Neutrophil (primary cell): ENCODE measurements around the gene MACO1.
"Not testable (repeated sequence)": the region's sequence is repeated elsewhere in the genome, so short reads cannot be mapped to it uniquely, and the experiment has no call there.

Source experiments
- H3K27ac ChIP-seq: fragments of 200-600 bp; sonication (generic); 2 replicates; pipeline ENCODE4 v1.5.1; 2016; ENCODE audit warnings: mild to moderate bottlenecking, moderate library complexity
- H3K27me3 ChIP-seq: fragments of 200-600 bp; sonication (generic); 2 replicates; pipeline ENCODE4 v1.6.0; 2016; ENCODE audit warnings: mild to moderate bottlenecking
- H3K36me3 ChIP-seq: fragments of 200-600 bp; sonication (generic); 2 replicates; pipeline ENCODE4 v1.5.1; 2017
- H3K4me1 ChIP-seq, 2 experiments: fragments of 200-600 bp in 1 of 2; sonication (generic) in 1 of 2; 1 replicate in 1 of 2; 2 replicates in 1 of 2; pipeline versions ENCODE4 v1.5.1 to v1.6.1; 2013 to 2016; ENCODE audit warnings: low read depth in 1 of 2, low read length in 1 of 2, mild to moderate bottlenecking in 1 of 2, moderate library complexity in 1 of 2; ENCODE audit not compliant: control insufficient read depth in 1 of 2, insufficient read depth in 1 of 2
- H3K4me3 ChIP-seq, 2 experiments: fragments of 200-600 bp in 1 of 2; sonication (generic) in 1 of 2; 1 replicate in 1 of 2; 2 replicates in 1 of 2; pipeline ENCODE4 v1.5.1; 2013 to 2016; ENCODE audit warnings: low read depth in 1 of 2, low read length in 1 of 2, mild to moderate bottlenecking in 1 of 2, moderate library complexity in 1 of 2
- H3K9me3 ChIP-seq: fragments of 200-600 bp; sonication (generic); 2 replicates; pipeline ENCODE4 v1.5.1; 2016

Gene MACO1

DNA sequence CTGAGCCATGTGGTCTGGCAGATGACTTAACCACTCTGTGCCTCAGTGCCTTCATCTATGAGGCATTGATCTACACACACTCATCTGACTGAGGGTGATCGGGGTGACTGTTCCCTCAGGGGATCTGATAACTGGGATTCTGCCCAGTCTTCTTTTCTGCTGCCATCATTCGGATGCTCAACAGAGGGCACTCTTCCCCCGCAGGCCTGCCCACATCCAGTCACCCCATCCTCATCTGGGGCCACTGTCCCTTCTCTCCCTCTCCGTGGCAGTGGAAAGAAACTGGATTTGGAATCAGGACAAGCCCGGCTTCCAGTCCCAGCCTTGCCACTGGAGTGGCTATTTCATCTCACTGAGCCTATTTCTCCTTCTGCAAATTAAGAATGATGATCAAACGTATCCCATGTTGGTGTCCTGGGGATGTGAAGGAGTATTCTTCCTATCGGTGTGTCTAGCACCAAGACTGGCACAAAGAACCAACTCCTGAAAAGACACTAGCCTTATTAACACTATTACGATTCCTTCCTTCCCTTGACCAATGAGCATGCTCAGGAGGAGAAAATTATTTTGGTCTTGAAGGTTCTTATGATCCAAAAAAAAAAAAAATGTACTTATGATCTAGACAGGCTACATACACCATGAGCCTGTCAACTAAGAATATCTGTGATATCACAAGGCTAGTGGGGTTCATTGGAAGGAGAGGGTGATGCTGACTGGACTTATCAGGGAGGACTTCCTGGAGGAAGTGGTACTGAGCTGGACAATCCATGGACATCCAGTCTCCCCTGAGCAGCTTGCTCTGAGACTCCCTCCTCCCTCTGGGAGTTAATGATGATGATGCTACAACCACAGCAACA is 27.5 kb upstream of the MACO1 start:
- not testable (repeated sequence) for H3K4me1 ChIP-seq, H3K27ac ChIP-seq, H3K9me3 ChIP-seq, H3K27me3 ChIP-seq, H3K4me3 ChIP-seq, H3K36me3 ChIP-seq

DNA sequence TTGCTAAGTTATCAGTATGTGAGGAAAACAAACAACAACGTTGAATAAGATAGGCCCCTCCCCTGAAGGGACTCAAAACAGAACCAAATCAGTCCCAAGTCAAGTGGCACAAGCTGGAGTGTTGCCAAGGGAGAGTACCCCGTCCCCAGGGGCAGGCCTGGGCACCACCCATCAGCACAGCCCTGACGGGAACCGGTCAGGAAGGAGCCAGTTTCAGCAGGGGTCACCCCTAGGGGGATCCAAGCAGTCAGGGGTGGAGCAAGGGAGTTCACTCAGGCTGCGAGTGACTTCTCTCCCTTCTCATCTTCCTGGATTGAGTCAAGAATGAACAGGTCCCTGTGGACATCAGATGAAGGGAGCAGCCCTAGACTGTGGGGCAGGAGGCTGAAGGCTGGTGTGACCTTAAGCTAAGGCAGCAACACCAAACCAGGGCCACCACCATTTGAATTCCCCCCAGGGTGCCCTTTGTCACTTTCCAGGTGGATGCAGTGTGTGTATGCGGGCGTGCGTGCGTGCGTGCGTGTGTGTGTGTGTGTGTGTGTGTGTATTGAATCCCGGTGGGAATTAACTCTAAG is 24.9 kb upstream of the MACO1 start:
- not testable (repeated sequence) for H3K4me1 ChIP-seq, H3K27me3 ChIP-seq, H3K9me3 ChIP-seq, H3K27ac ChIP-seq, H3K4me3 ChIP-seq, H3K36me3 ChIP-seq

DNA sequence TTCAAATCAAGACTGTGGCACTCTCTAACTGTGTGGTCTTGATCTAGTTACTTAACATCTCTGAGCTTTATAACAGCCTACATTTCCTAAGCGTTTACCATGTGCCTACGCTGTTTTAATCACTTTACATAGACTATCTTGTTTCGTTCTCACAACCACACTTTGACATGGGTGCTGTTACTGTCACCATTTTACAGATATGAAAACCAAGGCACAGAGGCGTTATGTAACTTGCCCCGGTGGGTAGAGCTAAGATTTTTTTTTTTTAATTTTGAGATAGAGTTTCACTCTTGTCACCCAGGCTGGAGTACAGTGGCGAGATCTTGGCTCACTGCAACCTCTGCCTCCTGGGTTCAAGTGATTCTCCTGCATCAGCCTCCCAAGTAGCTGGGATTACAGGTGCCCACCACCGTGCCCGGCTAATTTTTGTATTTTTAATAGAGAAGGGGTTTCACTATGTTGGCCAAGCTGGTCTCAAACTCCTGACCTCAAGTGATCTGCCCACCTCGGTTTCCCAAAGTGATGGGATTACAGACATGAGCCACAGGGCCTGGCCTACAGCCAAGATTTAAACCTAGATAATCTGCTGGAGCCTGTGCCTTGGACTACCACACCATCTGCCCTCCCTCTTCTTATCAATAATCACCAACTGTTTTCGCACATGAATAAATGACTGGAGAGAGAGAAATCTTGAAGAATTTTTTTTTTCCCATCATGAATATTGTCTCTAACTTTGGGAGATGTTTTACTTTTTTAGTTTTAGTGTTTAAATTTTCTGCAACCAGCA is 20.9 kb upstream of the MACO1 start:
- H3K4me3 ChIP-seq, H3K27me3 ChIP-seq, H3K9me3 ChIP-seq, H3K27ac ChIP-seq, H3K4me1 ChIP-seq, H3K36me3 ChIP-seq: not testable (repeated sequence)

DNA sequence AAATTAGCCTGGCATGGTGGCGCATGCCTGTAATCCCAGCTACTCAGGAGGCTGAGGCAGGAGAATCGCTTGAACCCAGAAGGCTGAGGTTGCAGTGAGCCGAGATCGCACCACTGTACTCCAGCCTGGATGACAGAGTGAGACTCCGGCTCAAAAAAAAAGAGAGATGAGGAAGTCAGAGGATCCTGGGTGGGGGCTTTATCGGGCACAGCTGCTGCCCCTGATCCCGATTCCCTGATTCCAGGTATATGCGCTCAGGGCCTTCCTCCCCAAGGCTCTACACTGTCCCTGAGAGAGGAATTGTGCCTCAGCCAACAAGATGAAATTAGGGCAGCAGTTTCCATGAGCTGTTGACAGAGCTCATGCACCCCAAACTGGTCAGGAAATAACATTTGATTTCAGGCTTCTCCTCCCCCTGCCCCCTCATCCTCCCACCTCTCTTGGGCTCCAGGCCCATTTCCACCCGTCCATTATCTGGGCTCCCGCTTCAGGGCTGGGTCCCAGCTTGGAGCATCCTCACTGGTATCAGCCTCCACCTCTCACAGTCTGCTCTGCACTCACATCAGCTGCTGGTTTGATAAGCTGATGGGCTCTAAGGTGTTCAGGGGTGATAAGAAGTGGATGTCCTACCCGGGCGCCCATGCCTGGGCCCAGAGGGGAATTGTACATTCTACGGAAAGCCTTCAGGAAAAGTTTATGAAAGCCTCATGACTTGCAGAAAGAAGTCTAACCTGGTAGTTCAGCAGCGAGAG is 17.6 kb upstream of the MACO1 start:
- H3K27ac ChIP-seq, H3K4me1 ChIP-seq, H3K36me3 ChIP-seq, H3K27me3 ChIP-seq, H3K9me3 ChIP-seq, H3K4me3 ChIP-seq: not testable (repeated sequence)

DNA sequence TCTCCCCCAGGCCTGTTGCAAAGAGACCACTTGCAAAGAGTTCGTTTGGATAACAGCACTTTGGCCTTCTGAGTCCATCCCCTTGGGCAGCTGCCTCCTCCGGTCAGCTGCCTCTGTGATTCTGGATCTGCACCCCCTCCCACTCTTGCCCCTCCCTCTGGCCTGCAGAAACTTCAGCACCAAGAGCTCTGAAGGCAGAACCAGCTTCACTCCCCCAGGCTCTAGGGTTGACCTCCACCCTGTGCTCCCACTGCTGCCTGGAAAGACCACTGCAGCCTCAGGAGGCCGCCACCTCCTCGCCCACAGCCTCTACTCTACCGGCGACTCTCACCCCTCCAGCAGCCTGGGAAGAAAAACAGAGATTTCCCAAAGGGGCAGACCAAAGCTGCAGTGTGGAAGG is 16.5 kb upstream of the MACO1 start:
- H3K9me3 ChIP-seq, H3K36me3 ChIP-seq, H3K27me3 ChIP-seq, H3K27ac ChIP-seq, H3K4me3 ChIP-seq, H3K4me1 ChIP-seq: not testable (repeated sequence)

DNA sequence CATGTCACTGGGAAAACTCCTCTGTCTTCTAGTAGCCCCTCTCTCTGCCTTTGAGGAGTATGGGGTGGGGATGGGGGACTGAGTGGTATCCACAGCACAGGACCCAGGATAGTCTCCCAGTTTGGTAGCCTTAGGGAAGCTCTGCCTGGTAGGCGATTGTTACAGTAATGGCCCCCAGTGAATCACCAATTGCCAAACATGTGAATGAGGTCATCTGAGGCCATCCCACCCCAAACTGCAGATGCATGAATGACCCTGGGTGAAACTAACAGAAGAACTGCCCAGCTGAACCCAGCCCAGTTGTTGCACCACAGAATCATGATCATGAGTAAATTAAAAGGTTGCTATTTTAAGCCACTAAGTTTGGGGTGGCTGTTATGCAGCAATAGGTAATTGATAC is 16.1 kb upstream of the MACO1 start:
- not testable (repeated sequence) for H3K36me3 ChIP-seq, H3K4me3 ChIP-seq, H3K9me3 ChIP-seq, H3K27ac ChIP-seq, H3K27me3 ChIP-seq, H3K4me1 ChIP-seq

DNA sequence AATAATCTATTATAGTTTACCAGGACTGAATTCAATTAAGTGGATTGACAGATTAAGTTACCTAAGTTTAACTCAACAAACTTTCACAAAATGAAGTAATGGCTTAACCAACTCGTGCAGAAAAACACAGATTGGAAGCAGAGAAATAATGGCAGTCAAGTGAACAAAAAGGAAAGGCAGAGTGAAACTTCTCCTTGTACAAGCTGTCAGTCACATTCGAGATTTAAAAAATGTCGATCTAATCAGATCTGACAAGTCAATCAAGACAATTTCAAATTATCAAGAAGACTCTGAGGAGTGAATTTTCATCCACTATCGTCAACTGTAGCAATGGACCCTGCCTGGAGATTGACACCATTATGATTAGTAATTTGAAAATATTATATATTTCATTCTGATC is 13.4 kb upstream of the MACO1 start:
- not testable (repeated sequence) for H3K9me3 ChIP-seq, H3K36me3 ChIP-seq, H3K27ac ChIP-seq, H3K4me3 ChIP-seq, H3K27me3 ChIP-seq, H3K4me1 ChIP-seq

DNA sequence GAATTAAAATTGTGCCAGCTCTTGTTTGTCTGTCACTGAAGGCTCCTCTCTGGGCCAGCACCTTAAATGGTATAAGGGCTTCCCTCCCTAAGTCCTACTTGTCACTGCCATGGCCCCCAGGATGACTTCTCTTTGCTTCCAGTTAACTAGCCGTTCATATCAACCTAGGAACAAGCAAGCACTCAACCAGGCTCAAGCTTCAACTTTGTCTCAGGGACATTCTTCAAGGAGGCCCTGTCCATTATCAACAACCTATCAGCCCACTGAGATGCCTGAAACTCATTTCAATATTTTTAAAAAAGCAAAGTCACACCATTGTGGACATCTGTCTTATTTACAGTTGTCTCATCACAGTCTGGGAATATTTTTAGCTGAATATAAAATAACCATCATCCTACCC is 11.4 kb upstream of the MACO1 start:
- H3K27ac ChIP-seq, H3K9me3 ChIP-seq, H3K4me1 ChIP-seq, H3K36me3 ChIP-seq, H3K27me3 ChIP-seq, H3K4me3 ChIP-seq: not testable (repeated sequence)

DNA sequence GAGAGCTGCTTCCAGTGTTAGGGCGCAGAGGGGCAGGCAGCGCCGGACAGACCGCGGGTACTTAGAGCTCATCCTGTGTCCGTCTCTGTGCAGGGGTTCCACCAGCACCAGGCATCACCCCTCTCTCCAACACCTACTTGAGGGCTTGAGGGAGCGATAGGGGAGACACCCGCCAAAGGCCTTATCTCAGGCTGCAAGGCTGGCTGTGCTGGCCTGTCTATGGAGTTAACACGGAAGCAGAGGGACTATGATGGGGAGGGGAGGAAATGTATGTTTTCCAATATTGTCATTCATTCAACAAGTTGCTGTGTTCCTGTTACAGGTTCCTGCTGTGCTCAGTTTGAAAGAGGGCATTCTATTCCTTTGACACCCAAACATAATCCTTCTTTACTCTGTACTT is 10.0 kb upstream of the MACO1 start, which contains the start of gene RHCE:
RHCE (minus strand) TSS at position 111 of the 400 bp plus-strand sequence; CDS start at position 72, 39 bp downstream.
- not testable (repeated sequence) for H3K27ac ChIP-seq, H3K27me3 ChIP-seq, H3K4me1 ChIP-seq, H3K36me3 ChIP-seq, H3K4me3 ChIP-seq, H3K9me3 ChIP-seq

DNA sequence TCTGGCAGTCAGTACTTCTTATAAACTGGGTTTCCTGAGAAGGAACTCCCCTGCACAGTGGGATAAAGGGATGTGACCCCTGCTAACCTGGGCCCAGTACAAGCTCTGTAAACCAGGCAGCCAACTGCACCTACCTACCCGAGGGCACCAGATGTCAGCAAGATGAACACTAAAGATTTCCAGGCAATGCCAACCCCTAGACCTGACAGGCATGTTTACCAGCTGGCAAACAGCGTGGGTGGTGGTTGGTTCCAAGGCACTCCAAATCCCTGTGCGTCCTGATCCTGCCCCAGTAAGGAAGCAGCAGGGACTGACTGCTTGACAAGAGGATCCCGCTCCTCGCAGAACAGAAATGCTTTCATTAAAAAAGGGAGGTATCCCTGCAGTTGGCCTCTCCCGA is 7.5 kb upstream of the MACO1 start:
- not testable (repeated sequence) for H3K27ac ChIP-seq, H3K9me3 ChIP-seq, H3K27me3 ChIP-seq, H3K4me3 ChIP-seq, H3K36me3 ChIP-seq, H3K4me1 ChIP-seq
